Neural progenitor cell (in vitro differentiated cells): ENCODE results near the gene PIAS1.

ENCODE experiments used
- EZH2phosphoT487 ChIP-seq: fragments of 200-600 bp; sonication (generic); IDR thresholded peaks from 2 replicates; pipeline ENCODE4 v1.6.1; 2017; ENCODE audit warnings: antibody characterized with exemption
- TF ChIP-seq, protein P1 (sequence below): fragments of 200-600 bp; sonication (generic); IDR thresholded peaks from 2 replicates; pipeline ENCODE4 v1.5.1; 2017; ENCODE audit warnings: antibody characterized with exemption, mild to moderate bottlenecking

DNA sequence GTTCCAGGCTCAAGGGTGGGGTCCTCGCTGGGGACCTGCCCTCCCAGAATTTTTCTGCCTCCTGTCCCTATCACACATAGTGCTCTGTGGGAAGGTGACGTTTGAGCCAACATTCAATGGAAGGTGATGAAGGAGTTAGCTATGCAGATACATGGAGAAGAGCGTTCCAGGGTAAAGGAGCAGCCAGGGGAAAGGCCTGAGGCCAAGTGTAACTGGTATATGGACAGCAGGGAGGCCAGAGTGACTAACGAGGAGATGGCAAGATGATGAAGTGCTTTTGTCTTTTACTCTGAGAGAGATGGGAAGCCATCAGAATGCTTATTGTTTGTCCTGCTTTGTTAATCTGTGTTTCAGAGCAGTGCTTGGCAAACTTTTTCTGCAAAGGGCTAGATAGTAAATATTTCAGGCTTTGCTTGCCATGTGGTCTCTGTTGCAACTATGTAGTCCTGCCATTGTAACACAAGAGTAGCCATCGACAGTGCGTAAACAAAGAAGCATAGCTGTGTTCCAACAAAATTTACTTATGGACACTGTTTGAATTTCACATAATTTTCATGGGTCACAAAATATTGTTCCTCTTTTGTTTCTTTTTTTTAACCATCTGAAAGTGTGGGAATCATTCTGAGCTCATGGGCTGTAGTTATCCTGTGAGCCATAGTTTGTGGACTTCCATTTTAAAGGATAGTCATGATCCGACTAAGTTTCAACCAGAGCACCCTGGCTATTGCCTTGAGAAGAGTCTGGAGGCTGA is 25.8 kb upstream of the PIAS1 start:
- TF ChIP-seq, protein P1, sequence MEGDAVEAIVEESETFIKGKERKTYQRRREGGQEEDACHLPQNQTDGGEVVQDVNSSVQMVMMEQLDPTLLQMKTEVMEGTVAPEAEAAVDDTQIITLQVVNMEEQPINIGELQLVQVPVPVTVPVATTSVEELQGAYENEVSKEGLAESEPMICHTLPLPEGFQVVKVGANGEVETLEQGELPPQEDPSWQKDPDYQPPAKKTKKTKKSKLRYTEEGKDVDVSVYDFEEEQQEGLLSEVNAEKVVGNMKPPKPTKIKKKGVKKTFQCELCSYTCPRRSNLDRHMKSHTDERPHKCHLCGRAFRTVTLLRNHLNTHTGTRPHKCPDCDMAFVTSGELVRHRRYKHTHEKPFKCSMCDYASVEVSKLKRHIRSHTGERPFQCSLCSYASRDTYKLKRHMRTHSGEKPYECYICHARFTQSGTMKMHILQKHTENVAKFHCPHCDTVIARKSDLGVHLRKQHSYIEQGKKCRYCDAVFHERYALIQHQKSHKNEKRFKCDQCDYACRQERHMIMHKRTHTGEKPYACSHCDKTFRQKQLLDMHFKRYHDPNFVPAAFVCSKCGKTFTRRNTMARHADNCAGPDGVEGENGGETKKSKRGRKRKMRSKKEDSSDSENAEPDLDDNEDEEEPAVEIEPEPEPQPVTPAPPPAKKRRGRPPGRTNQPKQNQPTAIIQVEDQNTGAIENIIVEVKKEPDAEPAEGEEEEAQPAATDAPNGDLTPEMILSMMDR, result no peak
- TF ChIP-seq EZH2phosphoT487, result no peak
